Activated naive CD4-positive, alpha-beta T cell treated with anti-CD3 and anti-CD28 coated beads, Interleukin-2, amount 50 U/mL, for 16 hours (primary cell): ENCODE measurements around the gene SYNJ1.
A peak's percentile ranks its signal among the peaks of the same experiment; 100 is the strongest.
"Not testable (repeated sequence)": the region's sequence is repeated elsewhere in the genome, so short reads cannot be mapped to it uniquely, and the experiment has no call there.

ENCODE experiments used
- DNase-seq: peaks from one replicate; pipeline ENCODE4 v3.0.0-alpha.2; 2020

The SYNJ1 gene

GRCh38 chr21:32682696-32683474, 44.9 kb downstream of the SYNJ1 start:
- no peak for DNase-seq

GRCh38 chr21:32674731-32675130, 53.1 kb downstream of the SYNJ1 start:
- no peak for DNase-seq

DNA sequence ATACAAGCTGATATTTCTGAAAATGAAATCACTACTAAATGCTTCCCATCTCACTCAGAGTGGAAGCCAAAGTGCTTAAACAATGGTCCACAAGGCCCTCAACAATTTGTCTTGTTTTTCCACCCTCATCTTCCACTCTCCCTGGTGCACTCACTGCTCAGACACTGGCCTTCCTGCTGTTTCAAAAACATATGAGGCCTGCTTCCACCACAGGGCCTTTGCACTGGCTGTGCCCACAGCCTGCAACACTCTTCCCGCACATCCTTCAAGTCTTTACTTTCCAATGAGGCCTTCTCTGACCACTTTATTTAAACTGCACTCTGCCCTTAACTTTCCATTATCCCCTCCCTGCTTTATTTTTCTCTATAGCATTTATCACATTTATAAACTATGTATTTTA, 53.8 kb downstream of the SYNJ1 start:
- no peak for DNase-seq

DNA sequence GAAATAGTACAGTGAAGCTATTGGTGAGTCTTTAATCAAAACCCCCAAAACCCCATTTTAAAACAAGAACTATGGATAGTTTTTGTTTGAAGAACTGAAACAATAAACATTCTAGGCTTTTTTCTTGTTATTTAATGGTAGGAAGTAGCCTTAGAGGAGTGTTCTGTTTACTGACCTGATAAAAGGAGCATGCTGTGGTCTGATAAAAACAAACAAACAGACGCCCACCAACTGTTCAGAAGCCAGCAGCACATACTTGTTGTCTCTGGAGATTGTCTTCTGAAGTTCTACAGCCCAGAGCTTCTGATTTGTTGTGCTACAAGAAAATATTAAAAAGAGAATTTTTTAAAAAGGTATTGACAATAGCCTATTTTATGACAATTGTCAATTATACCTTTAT, 61.6 kb downstream of the SYNJ1 start:
- no peak for DNase-seq

DNA sequence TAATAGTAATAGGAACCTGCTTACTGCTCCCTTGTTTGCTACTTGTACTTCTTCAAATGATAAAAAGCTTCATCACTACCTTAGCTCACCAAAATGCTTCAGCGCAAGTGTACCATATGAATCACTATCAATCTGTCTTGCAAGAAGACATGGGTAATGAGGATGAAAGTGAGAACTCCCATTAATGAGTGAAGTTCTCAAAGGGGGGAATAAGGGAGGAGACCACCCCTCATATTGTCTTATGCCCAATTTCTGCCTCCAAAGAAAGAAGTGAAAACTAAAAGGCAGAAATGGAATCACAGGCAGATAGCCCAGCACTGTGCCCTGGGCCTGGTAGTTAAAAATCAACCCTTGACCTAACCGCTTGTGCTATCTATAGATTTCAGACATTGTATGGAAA, 63.7 kb downstream of the SYNJ1 start:
- DNase-seq: not testable (repeated sequence)

DNA sequence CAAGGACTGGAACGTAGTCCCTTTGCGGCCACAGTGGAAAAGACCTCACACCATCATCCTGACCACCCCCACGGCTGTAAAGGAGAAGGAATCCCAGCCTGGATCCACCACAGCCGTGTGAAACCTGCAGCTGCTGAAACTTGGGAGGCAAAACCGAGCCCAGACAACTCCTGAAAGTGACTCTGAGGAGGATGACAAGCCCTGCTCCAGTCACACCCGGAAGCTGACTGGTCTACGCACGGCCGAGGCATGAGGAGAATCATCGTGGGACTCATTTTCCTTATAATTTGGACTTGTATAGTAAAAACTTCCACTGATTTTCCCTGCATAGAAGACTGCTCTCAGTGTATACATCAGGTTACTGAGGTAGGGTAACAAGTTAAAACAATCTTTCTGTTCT, 65.8 kb downstream of the SYNJ1 start:
- DNase-seq: not testable (repeated sequence)

DNA sequence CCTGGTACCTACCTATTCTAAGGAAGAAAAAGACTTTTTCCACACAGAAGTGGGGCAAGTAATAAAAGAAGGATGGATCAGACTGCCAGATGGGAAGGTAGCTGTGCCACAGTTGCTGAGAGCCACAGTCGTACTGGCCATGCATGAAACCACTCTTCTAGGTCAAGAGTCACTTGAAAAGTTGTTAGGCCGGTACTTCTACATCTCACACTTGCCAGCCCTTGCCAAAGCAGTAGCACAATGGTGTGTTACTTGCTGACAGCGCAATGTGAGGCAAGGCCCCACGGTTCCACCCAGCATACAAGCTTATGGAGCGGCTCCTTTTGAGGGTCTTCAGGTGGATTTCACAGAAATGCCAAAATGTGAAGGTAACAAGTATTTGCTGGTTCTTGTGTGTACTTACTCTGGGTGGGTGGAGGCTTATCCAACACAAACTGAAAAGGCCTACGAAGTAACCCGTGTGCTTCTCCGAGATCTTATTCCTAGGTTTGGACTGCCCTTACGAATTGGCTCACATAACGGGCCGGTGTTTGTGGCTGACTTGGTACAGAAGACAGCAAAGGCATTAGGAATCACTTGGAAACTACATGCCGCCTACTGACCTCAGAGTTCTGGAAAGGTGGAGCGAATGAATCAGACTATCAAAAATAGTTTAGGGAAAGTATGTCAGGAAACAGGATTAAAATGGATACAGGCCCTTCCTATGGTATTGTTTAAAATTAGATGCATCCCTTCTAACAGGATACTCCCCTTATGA, 66.6 kb downstream of the SYNJ1 start:
- DNase-seq: not testable (repeated sequence)

- no peak for DNase-seq
These were observed 69.3 kb downstream of the SYNJ1 start for GRCh38 chr21:32658524-32658923.

GRCh38 chr21:32653326-32653901, 74.4 kb downstream of the SYNJ1 start:
- DNase-seq: peak; percentile 26

GRCh38 chr21:32648165-32648564, 79.6 kb downstream of the SYNJ1 start:
- no peak for DNase-seq

DNA sequence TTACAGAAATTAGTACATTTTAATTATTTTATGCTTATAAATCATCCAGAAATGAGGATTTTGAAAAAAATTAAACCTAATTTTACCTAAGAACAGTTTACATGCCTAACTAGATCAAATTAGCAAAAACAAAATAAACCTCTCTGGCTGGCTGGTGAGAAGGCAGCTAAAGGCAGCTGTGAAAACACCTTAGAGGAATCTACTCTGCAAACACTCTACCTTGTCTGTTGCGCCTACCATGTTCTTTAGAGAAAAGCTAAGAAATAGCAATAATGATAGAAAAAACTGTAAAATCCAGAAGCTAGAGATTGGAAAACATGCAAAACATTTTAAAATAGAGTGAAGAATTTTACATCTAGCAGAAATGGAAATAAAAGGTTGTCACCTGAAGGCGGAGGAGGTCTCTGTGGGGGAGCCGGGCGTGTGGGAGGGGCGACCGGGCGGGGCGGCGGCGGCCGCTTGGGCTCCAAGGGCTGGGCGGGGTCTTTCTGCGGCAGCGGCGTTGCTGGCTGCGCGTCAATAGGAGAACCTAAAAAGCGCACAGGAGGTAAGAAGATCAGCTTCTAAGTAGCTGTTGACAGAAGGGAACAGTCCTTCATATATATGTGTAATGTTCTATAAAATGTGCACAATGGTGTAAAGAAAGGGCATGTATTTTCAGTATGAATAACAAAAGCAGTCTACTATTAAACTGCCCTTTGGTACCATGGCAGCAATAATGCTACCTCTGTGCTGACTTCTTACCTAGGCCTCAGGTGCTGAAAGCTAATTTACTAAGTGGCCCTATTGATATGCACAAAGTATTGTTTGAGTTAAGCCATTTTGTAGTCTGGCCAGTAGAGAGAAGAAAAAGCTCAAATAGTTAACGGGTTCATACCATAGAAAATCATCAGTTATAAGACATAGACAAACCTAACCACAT, 82.3 kb downstream of the SYNJ1 start:
- no peak for DNase-seq

DNA sequence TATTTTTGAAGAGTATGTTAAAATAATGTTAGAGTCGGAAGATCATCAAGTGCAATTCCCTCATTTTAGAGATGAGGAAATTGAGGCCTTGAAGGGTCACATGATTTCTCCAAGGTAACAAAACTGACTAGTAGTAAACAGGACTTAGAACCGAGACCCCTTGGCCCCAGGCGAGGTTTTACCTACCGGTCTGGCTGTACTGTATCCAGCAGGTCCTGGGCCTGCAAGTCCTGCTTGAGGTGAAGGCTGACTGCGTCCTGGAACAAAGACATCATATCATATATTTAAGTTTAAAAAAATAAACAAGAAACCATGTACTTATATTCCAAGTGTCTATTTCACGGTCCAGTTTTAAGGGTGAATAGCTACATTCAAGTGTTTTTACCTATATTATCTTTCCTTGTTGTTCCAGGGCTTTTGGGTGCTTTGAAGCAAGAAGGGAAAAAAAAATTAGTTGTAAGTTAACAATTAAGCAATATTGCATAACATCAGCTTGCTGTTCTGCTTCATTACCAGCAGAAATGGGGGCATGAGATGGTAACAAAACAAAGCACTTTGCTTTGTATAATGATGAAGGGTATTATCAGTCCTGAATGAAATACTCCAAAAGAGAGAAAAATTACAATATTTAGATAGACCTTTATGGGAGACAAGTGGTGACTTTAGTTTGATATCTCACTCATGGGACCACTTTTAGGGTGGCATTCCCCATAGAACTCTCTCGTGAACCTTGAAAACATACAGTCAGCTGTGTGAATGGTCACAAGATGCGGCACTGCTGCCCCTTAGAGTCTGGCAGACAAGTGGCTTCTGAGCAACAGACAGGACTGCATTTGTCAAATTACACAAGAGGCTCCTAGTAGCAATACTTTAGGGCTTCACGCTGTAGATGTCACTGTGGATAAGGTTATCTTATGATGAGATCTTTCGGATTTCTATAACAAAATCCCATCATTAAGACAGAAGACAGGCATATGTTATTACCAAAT, 85.8 kb downstream of the SYNJ1 start:
- no peak for DNase-seq

DNA sequence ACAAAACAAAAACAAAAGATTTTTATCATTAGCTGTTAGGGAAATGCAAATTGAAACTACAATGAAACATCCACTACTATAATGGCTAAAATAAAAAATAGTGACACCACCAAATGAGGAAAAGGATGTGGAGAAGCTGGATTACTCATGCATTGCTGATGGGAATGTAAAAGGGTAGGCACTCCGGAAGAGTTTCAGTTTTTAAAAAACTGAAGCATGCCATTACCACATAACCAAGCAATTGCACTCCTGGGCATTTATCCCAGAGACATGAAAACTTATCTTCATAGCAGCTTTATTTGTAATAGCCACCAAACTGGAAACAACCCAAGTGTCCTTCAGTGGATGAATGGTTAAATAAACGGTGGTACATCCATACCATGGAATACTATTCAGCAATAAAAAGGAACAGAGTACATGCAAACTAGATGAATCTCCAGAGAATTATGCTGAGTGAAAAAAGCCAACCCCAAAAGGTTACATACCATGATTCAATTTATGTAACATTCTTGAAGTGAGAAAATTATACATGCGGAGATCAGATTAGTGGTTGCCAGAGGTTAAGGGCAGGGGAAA, 101.1 kb downstream of the SYNJ1 start:
- no peak for DNase-seq

DNA sequence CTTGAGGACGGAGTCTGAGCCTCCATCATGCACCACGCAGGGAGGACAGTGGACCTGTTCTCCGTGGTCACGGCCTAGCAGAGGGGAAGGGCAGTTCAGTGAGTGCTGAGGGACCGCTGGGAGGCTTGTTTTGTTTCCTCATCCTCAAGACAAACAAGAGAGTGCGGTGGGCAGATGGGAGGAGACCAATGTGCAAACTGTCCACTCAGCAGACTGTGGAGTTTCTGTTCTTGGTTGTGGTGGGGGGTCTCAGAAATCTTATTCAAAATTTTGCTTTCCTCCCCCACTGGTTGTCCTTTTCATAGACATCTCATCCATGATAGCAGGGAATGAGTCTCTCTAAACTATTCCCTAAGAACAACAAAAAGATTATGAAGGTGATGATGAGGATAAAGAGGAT, 109.6 kb downstream of the SYNJ1 start:
- not testable (repeated sequence) for DNase-seq

DNA sequence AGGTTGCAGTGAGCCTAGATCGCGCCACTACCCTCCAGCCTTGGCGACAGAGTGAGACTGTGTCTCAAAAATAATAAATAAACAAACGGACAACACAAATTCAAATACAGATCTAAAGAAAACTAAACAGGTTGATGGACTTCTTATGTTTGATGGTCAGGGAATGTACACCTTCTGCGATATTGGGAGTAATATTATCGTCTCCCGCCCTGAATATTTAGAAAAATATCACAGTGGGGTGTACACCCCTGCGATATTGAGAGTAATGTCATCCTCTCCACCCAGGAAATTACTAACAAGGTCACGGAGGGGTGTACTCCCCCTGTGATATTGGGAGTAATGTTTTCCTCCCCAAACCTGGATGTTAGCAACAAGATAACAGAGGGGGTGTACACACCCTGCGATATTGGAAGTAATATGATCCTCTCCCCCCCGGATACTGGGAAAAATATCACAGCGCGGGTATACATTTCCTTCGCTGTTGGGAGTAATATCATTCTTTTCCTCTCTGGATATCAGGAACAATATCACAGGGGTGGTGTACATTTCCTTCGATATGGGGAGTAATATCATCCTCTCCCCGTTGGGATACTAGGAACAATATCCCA, 114.3 kb downstream of the SYNJ1 start:
- no peak for DNase-seq

- no peak for DNase-seq
These were observed 114.8 kb downstream of the SYNJ1 start for GRCh38 chr21:32612999-32613337.

- peak; percentile 83 for DNase-seq
These were observed 115.5 kb downstream of the SYNJ1 start, which contains the start of gene CFAP298 for GRCh38 chr21:32612075-32612998. Gene CFAP298 (minus strand): TSS chr21:32612377. CDS start chr21:32612243, 134 bp downstream.

- peak; percentile 41 for DNase-seq
These were observed 116.3 kb downstream of the SYNJ1 start for GRCh38 chr21:32611471-32611997.

- DNase-seq: not testable (repeated sequence)
These were observed 116.9 kb downstream of the SYNJ1 start for GRCh38 chr21:32610940-32611339.
